ENCODE results near the gene CCDC28A.
"Not testable (repeated sequence)": the region's sequence is repeated elsewhere in the genome, so short reads cannot be mapped to it uniquely, and the experiment has no call there.

Gene CCDC28A

DNA sequence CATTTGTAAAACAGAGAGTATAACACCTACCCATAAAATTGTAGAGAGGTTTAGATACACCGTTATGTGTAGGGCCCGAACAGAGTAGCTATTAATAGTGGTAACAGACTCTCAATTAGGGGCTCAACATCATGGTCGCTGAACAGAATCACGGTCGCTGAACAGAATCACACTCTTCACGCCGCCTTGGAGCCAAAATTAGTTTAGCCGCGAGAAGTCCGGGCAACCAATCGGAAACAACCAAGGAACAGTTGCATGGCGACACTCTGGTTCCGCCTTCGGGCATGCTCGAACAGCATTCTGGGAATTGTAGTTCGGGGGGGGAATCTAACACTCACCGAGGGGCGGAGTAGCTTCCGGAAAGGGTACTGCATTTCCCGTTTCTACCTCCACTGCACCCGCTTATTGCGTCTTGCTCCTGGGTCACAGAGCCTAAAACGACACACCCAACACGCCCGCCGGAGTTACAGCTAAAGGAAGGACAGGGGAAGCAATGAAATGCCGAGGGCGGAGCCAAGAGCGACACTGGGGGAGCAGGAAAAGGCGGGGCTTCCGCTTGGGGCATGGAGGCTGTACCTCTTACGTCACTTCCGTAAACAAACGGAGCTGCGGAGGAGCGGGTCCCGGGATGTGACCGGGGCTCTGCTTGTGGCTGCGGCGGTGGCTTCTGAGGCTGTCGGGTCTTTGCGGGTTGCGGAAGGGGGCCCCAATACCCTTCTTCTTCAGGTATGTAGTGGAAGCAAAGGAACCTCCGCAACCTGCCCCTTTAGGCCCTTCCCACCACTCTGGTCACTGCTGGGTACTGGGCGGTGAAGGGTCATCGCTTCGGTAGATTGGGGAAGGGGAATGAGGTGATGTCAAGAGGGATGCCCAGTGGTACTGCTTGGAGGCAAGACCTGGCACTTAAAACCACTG is at the start of gene CCDC28A:
Gene CCDC28A (plus strand): TSS at position 593 of the 915 bp plus-strand sequence. CDS start 2,352 bp downstream, outside the sequence.
- DNase-seq (ENCODE audit: low spot score), result peak; percentile 93

DNA sequence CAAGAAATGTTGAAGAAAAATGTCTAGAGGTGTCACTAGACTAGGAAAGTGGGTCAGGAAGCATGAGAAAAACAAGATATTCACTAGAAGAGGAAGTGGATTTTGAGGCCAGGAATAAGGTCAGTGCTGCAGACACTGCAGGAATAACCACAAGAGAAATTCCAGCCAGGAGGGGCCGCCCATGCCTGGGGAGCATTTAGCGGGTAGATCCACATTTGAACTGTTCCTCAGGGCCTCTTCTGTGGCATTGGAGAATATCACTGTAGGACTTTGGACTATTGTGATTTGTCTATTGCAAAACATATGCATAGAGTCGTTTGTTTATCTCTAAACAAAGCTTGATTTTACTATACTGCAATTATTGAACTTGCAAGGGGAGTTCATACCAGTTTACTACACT is 49.6 kb upstream of the CCDC28A start:
- no peak for DNase-seq (ENCODE audit: low spot score)

DNA sequence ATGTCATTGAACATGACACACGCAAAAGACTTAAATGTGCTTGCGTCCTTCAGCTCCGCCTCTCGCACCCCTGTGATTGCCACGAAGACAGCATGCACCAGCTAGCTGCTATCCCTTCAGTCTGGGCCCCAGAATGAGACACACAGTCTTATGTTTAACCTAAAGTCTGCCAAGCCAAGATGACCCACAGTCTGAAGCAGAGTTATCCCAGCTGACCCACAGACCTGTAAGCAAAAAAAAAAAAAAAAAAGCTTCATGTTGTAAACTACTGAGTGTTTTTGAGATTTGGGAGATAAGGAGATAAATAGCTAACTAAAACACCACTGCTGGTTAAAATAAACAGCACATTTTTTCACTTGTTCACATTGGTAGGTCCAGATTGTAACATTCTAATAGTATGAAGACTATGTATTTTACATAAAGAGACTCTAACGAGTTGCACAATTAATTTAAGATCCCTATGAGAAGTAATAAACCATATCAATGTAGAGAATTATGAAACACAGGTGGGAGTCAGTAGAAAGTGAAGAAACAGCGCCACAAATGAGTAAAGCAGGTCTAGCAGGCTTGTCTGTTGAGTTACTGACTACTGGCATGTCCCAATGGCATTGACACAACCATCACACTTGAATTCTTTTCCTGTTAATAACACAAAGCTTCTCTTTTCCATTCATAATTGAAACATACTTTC is 47.4 kb upstream of the CCDC28A start:
- DNase-seq (ENCODE audit: low spot score), result no peak

DNA sequence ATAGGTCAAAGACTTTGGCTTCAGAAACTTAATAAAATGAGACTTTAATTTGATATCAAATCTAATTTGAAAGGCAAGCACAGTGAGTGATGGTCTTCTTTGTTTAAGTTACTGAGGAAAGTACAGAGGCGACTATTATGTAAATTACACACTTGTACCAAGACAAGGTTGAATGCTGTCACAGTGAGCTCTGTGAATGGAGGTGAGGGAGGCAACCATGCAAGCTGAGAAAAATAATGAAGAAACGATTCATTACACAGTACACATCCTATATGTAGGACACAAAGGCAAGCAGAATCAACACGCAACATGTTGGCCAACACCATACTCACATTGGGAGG is 46.8 kb upstream of the CCDC28A start:
- no peak for DNase-seq (ENCODE audit: low spot score)

DNA sequence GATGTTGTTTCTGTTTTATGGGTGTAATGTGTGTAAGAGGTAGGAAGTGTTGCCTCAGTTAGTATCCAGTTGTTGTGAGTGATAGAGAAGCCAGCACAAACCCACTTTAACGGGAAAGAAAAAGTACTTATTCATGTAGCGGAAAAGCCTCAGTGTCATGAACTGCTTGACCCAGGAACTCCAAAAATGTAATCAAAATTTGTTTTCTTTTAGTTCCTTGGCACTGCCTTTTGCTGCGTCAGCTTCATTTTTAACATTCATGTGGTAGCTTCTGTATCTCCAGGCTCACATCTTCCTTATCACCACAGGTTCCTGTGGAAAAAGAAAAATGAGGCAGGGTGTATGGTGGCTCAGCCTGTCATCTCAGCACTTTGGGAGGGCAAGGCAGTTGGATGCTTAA is 46.4 kb upstream of the CCDC28A start:
- no peak for DNase-seq (ENCODE audit: low spot score)

DNA sequence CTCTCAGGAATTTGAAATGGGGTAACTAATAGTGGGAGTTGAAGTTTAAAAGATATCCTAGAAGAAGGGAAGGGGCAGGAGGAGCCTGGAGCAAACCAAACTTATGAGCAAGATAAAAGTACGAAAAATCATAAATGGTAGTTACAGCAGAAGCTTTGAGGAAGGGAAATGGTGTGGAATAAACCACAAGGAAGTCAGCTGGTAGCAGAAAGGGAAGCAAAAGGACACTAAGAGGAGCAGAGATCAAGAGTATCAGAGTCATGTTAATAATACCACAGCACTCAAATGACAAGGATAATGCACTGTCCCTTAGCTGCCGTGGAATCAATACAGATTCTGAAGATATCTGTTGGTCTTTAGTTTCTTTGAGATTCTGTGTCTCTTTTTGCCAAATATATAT is 44.9 kb upstream of the CCDC28A start:
- DNase-seq (ENCODE audit: low spot score), result no peak

DNA sequence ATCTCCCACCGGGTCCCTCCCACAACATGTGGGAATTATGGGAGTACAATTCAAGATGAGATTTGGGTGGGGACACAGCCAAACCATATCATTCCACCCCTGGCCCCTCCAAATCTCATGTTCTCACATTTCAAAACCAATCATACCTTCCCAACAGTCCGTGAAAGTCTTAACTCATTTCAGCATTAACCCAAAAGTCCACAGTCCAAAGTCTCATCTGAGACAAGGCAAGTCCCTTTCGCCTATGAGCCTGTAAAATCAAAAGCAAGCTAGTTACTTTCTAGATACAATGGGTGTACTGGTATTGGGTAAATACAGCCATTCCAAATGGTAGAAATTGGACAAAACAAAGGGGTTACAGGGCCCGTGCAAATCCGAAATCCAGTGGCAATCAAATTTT is 43.5 kb upstream of the CCDC28A start:
- DNase-seq (ENCODE audit: low spot score), result not testable (repeated sequence)

DNA sequence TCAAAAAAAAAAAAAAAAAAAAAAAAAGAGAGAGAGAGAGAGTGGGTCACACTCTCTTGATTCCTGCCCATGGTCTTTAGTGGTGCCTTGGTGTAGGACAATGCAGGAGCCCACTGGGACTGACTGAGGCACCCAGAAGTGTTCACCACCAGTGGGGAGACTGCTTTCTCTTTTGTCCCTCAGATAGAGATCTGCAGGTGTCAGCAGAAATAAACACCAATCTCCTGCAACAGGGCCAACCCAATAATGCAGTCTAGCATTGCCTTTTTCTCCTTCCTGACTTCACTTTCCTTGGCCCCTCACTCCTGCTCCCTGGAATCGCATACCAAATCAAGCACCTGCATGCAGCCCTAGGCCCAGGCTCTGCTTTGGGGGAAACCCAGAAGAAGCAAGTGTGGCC is 39.0 kb upstream of the CCDC28A start:
- DNase-seq (ENCODE audit: low spot score), result no peak

DNA sequence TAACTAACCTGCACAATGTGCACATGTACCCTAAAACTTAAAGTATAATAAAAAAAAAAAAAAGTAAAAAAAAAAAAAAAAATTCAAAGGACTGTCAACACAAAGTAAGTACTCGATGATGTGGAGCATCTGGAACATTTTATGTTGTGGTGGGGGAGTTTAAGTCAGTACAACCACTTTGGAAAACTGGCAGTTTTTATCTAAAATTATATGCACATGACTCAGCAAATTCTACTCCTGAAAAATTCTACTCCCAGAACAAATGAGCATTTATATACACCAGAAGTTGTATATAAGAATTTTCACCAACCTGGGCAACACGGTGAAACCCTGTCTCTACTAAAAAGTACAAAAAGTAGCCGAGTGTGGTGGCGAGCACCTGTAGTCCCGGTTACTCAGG is 36.9 kb upstream of the CCDC28A start:
- DNase-seq (ENCODE audit: low spot score), result no peak

DNA sequence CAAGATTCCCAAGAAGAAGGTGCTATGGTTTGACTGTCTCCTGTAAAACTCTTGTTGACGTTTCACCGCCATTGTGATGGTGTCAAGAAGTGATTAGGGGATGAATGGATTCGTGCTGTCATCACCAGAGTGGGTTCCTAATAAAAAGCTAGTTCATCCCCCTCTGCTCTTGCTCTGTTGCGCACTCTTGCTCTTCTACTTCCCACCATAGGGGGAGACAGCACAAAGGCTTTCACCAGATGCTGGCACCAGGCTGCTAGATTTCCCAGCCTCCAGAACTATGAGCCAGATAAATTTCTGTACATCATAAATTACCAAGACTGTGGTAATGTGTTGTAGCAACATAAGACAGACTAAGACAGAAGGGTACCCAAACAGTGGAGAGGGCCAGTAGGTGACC is 21.6 kb upstream of the CCDC28A start:
- DNase-seq (ENCODE audit: low spot score), result no peak

DNA sequence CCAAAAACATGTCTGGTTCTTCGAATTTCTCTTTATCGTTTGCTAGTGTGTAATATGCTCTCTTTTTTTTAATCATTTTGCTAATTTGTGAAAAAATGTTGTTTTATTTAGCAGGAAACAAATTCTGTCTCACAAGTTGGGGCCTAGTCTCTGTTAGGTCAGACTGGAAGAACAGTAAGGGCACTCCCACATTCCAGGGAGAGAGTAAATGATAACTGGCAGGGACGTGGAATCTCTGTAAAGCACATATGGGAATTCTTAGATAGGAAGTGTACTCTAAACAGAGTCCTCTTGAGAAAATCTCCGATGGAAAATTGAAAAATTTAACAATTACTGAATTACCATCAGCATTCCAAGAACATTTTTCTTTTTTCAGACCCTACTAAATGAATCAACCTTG is 16.4 kb upstream of the CCDC28A start:
- DNase-seq (ENCODE audit: low spot score), result no peak

DNA sequence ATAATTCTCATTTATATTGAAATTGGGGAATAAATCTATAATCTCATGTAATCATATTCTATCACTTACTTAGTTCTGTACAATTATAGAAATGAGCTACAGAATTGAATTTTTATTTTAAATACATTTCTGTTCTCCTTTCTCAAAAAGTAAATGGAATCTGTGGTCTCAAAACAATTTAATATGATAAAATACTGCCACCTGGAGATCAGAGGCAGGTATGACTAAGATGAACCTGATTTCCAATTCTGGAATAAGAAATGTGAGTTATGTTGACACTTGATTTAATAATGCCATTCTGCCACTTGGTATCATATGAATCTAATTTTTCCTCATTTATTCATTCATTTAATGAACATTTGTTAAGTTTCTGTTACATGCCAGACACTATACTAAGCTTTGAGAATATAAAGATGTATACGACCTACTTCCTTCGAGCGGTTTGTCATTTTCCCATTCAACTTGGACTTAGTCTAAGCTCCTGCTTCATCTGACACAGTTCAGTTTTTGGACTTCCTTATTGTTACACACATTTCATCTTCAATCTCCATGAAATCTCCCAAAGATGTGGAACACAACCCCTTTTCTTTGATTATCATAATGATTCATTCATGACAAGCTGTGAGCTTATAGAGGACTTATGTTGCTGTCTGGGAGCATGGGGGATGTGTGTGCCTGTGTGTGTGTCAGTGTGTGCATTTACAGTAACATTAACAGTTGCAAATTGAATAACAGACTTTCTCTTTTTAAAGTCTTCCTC is 7.5 kb upstream of the CCDC28A start:
- peak; percentile 34 for DNase-seq (ENCODE audit: low spot score)

DNA sequence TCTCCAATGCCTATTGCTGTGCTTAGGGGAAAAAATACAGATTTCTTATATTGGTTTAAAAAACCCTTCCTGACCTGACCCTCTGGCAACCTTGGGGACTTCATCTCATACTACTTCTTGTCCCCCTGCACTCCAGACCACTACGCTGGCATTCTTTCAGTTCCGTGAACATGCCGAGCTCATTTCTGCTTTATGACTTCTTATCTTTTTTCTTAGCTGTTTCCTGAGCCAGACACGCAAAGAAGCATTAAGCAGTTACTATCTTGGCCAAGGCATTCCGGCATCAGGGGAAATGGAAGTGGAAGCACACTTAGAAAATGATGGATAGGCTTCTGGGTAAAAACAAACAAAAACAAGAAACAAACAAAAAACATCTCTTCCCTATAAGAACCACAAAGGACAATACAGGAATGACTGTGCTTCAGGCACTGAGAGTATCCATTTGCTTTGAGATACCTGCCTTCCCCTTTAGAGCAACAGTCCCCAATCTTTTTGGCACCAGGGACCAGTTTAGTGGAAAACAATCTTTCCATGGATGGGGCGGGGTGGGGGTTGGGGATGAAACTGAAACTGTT is 4.4 kb upstream of the CCDC28A start:
- DNase-seq (ENCODE audit: low spot score), result no peak

DNA sequence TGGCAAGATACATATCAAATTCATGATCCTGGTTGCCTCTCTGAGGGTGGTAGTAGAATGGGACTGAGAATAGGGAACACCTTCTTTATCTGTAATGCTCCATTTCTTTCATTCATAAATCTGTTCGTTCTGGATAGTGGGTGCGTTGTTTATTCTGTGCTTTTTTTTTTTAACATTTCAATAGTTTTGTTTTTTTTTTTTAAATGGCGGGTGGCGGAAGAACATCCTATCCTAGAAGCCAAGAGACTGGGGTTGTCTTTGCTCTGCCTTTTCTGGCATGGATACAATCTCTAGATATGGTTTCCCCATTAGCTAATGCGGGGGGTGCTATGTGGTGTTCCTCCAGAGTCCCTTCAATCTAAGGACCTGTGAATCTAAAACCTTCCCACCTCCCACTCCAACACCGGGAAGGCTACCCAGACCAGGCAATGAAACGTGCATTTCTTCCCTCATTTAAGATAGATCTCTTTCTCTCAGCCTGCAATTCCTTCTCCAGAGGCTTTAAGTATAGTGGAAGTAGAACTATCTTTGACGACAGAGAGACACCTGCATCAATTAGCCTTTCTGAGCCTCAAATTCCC is 883 bp upstream of the CCDC28A start:
- peak; percentile 30 for DNase-seq (ENCODE audit: low spot score)

DNA sequence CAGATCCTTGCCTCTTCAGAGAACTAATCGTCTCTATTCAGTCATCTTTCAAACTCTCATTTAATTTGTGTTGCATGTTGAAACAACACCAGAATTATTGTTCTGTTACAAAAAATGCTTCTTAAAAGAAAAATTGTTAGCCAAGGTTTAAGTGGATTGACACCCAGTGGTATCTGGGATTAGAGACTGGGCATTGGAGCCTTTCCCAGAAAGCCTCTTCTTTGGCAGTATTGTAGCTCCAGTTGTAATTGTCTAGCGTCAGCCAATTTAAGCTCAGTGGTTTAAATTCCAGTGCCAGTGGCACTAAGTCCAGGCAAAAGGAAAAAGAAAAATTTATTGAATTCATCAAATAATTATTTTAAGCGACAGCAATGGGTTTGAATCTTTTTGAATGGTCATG is 801 bp downstream of the CCDC28A start:
- peak; percentile 24 for DNase-seq (ENCODE audit: low spot score)

DNA sequence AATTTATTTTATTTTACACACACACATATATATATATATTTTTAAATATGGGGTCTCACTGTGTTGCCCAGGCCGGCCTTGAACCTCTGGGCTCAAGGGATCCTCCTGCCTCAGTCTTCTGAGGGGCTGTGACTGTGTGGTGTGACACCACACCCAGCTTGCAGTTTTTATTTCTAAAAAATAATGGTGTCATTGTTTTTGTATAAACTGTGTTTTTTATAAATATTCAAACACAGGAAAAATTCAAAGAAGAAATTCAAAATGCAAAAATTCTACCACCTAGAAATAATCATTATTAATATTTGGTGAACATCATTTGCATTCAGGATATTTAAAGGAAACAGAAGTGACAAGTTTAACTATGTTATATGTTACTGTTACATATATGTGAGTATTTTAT is 3.1 kb downstream of the CCDC28A start:
- DNase-seq (ENCODE audit: low spot score), result no peak

DNA sequence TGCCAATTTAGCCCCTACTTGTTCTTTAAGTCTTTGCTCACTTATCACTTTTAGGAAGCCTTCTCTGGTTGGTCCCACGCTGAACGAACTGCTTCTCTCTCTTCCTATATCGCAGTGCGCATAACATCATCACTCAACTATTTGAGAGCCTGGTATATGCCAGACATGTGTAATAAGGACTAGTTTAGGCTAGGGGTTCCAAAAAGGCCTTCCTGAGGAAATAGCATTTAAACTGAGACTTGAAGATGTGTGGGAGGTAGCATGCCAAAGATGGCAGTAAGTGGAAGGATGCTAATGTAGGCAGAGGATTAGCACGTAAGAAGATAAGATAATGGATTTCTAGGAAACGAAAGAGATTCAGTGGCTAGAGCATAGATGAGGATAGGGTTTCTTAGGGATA is 4.8 kb downstream of the CCDC28A start:
- no peak for DNase-seq (ENCODE audit: low spot score)

DNA sequence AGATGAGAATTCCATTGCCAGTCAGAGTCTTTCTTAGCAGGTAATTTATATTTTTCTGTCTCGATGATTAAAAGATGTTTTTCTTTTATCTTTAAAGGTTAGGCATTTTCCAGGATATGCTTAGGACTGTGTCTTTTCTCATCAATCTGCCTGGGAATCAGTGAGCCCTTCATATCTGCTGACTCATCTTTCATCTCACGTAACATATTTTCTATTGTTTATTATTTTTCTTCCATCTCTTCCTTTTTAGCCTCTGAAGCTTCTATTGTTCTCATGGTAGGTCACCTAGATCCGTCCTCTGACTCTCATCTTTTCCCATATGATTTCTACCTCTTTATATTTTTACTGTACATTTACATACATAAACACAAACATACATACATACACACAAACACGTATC is 8.7 kb downstream of the CCDC28A start:
- no peak for DNase-seq (ENCODE audit: low spot score)

DNA sequence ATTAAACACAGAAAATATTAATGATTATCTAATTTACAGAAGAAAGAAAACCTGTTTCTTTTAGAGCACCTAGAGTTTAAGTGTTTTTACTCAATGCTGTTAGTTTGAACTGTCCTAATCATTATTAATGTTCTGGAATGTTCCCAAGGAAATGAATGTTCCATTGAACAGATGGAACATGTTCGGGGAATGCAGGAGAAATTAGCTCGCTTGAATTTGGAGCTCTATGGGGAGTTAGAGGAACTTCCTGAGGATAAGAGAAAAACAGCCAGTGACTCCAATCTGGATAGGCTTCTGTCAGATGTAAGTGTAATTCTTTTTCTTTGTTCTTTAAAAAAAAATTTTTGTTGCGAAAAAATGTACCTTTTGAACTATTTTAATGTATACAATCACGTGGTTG is 11.5 kb downstream of the CCDC28A start:
- DNase-seq (ENCODE audit: low spot score), result no peak

DNA sequence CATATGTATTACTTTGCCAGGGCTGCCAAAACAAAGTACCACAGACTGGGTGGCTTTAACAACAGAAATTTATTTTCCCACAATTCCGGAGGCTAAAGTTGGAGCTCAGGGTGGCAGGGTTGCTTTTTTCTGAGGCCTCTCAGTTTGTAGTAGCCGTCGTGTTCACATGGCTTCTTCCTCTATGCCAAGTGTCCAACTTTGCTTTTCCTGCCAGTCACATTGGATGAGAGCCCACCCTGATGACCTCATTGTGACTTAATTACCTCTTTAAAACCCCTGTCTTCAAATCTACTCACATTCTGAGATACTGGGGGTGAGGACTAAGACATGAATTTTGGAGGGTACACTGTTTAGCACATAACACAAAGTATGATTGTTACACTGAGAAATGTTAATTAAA is 12.4 kb downstream of the CCDC28A start:
- DNase-seq (ENCODE audit: low spot score), result no peak

DNA sequence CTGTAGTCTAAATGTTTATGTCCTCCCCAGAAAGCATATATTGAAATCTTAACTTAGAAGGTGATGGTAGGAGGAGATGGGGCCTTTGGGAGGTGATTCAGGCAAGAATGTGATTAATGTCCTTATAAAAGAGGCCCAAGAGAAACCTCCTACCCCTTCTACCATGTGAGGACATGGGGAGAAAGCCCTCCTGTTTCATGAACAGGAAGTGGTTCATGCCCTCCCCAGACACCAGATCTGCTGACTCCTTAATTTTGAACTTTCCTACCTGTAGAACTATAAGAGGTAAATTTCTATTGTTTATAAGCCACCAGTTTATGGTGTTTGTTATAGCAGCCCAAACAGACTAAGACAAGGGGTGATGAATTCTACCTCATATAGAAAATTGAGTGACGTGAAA is 13.6 kb downstream of the CCDC28A start:
- no peak for DNase-seq (ENCODE audit: low spot score)
